Stomach smooth muscle (tissue), 2 donors: ENCODE measurements around the gene MYO1A.
"Not testable (repeated sequence)": the region's sequence is repeated elsewhere in the genome, so short reads cannot be mapped to it uniquely, and the experiment has no call there.

Experiments
- H3K27ac ChIP-seq: one replicate; pipeline ENCODE4 v1.7.0; 2013; ENCODE audit warnings: mild to moderate bottlenecking, low read length, inconsistent platforms
- H3K27me3 ChIP-seq, 2 donors: one replicate each; pipeline ENCODE4 v1.7.0; 2013; ENCODE audit warnings: low read length in 2 of 2; ENCODE audit not compliant: insufficient read depth in 2 of 2, control insufficient read depth in 1 of 2
- H3K36me3 ChIP-seq, 2 donors: one replicate each; pipeline ENCODE4 v1.7.0; 2013; ENCODE audit warnings: low read length in 2 of 2; ENCODE audit not compliant: control insufficient read depth in 2 of 2, insufficient read depth in 2 of 2
- H3K4me1 ChIP-seq: one replicate; pipeline ENCODE4 v1.7.0; 2013; ENCODE audit warnings: low read length; ENCODE audit not compliant: control insufficient read depth, insufficient read depth
- H3K4me3 ChIP-seq, 2 donors: one replicate each; pipeline ENCODE4 v1.7.0; 2013; ENCODE audit warnings: low read length in 2 of 2
- H3K9ac ChIP-seq, 2 donors: one replicate each; pipeline ENCODE4 v1.7.0; 2013; ENCODE audit warnings: low read length in 2 of 2, mild to moderate bottlenecking in 1 of 2
- H3K9me3 ChIP-seq, 2 donors: one replicate each; pipeline ENCODE4 v1.7.0; 2013; ENCODE audit warnings: low read length in 2 of 2; ENCODE audit not compliant: control insufficient read depth in 2 of 2
- donor health status: healthy.
- donor health status: Pancreatic carcinoma.

Gene MYO1A

DNA sequence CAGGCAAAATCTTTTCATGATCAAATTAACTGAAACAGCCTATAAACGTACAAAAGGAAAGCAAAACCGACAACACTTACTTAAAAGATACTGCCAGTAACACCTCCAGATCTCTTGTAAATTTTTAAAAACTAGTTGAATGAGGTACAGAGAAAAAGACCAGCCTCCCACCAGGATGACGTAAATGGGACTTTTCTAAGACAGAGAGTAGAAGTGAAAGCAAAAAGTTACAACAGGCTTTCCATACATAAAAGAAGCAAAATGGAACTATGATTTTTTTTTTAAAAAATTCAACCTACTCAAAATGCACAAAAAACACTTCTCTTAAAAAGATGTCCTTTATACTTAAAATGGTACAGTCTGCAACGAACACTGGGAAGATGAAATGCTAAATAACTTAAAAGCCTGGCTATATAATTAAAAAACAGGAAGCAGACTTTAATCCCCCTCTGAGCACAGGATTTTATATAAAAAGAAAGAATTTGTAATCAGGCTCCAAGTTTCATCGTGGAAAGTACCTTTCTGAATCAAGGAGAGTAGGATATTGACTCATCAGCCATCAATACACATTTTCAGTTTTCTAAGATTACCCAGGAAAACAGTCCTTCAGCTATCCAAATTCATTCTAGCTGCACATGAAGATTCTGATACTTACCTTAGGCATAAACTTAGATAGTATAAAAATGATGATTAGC, 14.2 kb upstream of the MYO1A start:
- H3K27ac ChIP-seq = no peak overlapping the region
- no peaks in the 10 kb centered on the region for H3K4me1 ChIP-seq
- peaks cover 7 to 20% of the 10 kb centered on the region in 2 donors for H3K36me3 ChIP-seq
- H3K4me3 ChIP-seq = no peak overlapping the region
- H3K27me3 ChIP-seq = no peaks in the 10 kb centered on the region
- peak overlapping the region in 1 of 2 donors; percentile 14 for H3K9ac ChIP-seq
- no peaks in the 10 kb centered on the region for H3K9me3 ChIP-seq

DNA sequence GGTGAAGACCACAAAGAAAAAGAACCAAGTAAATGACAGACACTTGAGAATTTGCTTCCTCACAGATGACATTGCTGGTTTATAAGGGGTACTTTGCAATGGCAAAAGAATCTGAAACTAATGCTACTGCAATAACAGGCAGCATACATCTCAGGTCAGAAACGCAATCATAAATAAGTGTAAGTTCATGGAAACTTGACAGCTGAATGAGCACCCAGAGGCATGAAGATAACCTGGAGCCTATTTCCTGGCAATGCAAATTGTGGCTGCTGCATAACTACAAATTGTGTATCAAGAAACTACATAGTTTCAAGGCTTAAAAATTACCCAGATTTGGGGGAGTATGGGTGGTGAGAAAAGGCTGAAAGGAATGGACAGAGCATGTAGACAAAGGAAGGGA, 8.5 kb upstream of the MYO1A start:
- Histone ChIP-seq H3K27me3 (no peaks in the 10 kb centered on the region), H3K4me1 (peaks cover 14% of the 10 kb centered on the region), H3K27ac (peak overlapping the region; percentile 89), H3K9me3 (no peaks in the 10 kb centered on the region), H3K36me3 (peaks cover 7 to 11% of the 10 kb centered on the region in 2 donors), H3K4me3 (no peak overlapping the region), H3K9ac (no peak overlapping the region)

DNA sequence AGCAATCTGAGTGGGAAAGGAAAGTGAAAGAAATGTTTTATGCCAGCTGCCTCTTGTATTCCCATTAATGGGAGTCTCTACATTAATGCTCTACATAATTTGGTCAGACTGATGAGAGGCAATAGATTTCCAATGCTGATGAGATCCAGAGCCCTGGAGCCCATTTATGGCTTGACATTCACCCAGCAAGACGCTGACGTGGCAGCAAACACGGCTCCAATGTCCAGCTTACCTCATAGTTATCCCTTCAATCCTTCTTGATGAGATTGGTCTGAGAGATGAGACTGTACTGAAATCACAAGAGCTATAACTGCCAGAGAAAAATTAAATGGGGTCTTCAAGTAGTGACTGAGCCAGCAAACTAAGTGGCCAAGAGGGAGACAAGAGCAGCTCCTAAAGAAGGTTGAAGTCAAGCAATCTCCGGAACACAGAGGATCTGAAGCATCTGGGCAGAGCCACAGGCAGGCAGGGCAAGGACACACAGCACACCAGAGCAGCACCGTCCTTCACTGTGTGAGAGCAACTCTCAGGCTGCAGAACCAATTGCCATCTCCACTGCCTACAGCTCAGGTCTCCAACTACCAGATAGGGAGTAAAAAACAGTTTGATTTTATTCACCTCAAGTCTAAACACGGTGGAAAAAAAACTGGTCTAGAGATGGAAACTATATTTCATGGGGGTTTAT, 7.3 kb upstream of the MYO1A start:
- peak overlapping the region; percentile 89 for H3K27ac ChIP-seq
- peak overlapping the region; percentile 23 to 52 for H3K9ac ChIP-seq
- no peaks in the 10 kb centered on the region for H3K27me3 ChIP-seq
- peaks cover 7 to 8% of the 10 kb centered on the region in 2 donors for H3K36me3 ChIP-seq
- peaks cover 14% of the 10 kb centered on the region for H3K4me1 ChIP-seq
- no peaks in the 10 kb centered on the region for H3K9me3 ChIP-seq
- H3K4me3 ChIP-seq = peak overlapping the region in 1 of 2 donors; percentile 58

DNA sequence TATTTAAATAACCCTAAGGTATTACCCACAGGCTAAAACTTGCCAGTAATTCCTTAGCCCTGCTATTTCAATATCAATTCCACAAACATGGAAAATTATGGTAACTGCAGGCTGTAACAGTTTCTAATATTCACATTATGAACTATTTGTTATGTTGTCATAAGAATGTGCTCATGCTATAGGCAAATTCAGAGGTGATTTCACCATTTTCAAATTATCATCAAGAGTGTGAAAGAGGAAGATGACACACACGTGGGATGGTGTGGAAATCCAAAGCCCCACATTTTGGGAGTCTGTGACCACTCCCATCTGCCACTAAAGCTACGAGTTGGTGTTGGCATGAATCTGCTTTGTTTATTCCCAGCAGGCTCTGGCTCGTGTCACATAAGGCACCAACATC, 5.9 kb upstream of the MYO1A start:
- no peaks in the 10 kb centered on the region for H3K27me3 ChIP-seq
- peak overlapping the region; percentile 89 for H3K27ac ChIP-seq
- H3K4me1 ChIP-seq = peaks cover 21% of the 10 kb centered on the region
- H3K36me3 ChIP-seq = peaks cover 7 to 8% of the 10 kb centered on the region in 2 donors
- H3K9me3 ChIP-seq = no peaks in the 10 kb centered on the region
- no peak overlapping the region for H3K9ac ChIP-seq
- H3K4me3 ChIP-seq = no peak overlapping the region

DNA sequence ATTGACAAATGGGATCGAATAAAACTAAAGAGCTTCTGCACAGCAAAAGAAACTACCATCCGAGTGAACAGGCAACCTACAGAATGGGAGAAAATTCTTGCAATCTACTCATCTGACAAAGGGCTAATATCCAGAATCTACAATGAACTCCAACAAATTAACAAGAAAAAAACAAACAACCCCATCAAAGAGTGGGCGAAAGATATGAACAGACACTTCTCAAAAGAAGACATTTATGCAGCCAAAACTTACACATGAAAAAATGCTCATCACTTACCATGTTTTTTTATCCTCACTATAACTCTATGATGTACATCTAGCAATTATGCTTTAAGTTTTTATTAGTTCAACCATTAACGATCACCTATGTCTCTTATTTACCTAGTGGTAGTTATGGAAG, 4.0 kb upstream of the MYO1A start:
- not testable (repeated sequence) for H3K27me3 ChIP-seq, H3K36me3 ChIP-seq, H3K9ac ChIP-seq, H3K4me3 ChIP-seq, H3K9me3 ChIP-seq, H3K27ac ChIP-seq
- H3K4me1 ChIP-seq = peaks cover 24% of the 10 kb centered on the region

DNA sequence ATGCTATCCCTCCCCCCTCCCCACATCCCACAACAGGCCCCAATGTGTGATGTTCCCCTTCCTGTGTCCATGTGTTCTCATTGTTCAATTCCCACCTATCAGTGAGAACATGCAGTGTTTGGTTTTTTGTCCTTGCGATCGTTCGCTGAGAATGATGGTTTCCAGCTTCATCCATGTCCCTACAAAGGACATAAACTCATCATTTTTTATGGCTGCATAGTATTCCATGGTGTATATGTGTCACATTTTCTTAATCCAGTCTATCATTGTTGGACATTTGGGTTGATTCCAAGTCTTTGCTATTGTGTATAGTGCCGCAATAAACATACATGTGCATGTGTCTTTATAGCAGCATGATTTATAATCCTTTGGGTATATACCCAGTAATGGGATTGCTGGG, 3.2 kb upstream of the MYO1A start:
- H3K36me3 ChIP-seq, H3K9ac ChIP-seq, H3K27me3 ChIP-seq, H3K27ac ChIP-seq, H3K9me3 ChIP-seq, H3K4me3 ChIP-seq: not testable (repeated sequence)
- peaks cover 24% of the 10 kb centered on the region for H3K4me1 ChIP-seq

DNA sequence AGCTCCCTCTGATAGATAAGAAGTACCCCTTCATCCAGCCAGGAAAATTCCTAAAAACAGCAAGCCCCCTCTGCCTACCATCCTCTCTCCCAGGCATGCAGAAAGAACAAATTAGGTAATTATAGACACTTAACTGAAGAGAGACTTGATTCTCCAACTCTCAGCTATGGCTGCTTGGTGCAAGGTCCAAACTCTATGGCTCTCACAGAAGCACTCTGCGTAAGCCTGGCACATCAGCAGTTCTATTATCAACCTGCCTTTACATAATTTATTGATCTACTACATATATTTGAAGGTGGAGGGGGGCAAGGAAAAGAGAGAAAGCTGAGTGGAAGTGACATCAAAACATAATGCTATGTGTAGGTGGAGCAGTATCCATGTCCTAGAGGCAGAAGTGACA, 1.1 kb upstream of the MYO1A start:
- H3K27me3 ChIP-seq = no peaks in the 10 kb centered on the region

DNA sequence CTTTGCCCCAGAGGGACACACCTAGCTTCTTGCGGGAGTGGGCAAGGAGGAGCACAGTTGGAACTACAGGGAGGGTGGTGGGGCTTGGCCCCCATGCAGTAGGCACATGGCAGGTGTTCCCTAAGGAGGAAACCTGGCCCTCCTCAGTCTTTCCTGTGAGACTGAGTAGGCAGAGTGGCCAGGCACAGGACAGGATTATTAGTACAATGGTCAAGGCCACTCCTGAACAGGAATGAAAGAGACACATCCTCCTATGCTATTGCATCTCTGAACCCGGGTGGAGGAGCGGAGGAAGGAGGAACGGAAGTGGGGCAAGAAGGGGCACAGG, 846 bp downstream of the MYO1A start:
- Histone ChIP-seq H3K4me3 (peak overlapping the region in 1 of 2 donors; percentile 3), H3K9ac (no peak overlapping the region), H3K27ac (no peak overlapping the region)

More for the DNA sequence above, 1.1 kb upstream of the MYO1A start:
- H3K4me1 ChIP-seq = peaks cover 11% of the 10 kb centered on the region
- H3K9me3 ChIP-seq = no peaks in the 10 kb centered on the region
- no peak overlapping the region for H3K27ac ChIP-seq
- H3K4me3 ChIP-seq = no peak overlapping the region
- no peak overlapping the region for H3K9ac ChIP-seq
- no peaks in the 10 kb centered on the region for H3K36me3 ChIP-seq

DNA sequence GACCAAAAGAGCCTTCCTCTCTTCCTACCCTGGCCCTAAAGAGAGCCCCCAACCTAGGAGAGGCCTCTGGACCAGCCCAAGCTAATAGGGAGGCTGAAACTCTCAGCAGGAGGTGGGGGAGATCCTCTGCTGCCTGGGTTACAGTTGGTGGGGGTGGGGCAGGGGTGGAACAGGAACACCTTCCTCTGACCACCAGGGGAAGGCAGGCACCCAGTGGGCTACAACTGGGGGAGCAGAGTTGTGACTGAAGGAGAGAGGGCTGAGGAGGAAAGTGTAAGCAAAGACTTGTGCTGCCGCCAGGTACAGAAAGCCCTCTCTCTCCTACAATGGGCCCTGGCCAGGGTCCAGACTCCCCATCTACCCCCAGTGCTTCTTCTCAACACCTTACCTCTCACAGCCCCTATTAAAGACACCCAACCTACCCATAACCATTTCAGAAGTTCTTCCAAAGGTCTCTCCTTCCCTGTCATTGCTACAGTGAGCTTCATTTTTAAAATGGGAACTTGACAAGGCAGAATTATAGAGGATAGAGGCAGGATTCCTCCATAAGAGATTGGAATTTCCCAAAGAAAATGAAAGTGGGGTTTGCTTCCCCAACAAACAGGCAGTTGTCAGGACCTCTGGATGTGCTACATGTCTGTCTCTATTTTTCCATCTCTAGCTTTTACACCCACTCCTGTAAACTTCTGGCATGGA, 1.4 kb downstream of the MYO1A start:
- no peak overlapping the region for H3K4me3 ChIP-seq
- peaks cover 9% of the 10 kb centered on the region for H3K4me1 ChIP-seq
- no peaks in the 10 kb centered on the region for H3K27me3 ChIP-seq
- no peaks in the 10 kb centered on the region for H3K9me3 ChIP-seq
- H3K36me3 ChIP-seq = no peaks in the 10 kb centered on the region
- no peak overlapping the region for H3K27ac ChIP-seq
- no peak overlapping the region for H3K9ac ChIP-seq

More for the DNA sequence above, 846 bp downstream of the MYO1A start:
- H3K4me1 ChIP-seq = peaks cover 9% of the 10 kb centered on the region
- H3K9me3 ChIP-seq = no peaks in the 10 kb centered on the region
- H3K27me3 ChIP-seq = no peaks in the 10 kb centered on the region
- H3K36me3 ChIP-seq = no peaks in the 10 kb centered on the region

DNA sequence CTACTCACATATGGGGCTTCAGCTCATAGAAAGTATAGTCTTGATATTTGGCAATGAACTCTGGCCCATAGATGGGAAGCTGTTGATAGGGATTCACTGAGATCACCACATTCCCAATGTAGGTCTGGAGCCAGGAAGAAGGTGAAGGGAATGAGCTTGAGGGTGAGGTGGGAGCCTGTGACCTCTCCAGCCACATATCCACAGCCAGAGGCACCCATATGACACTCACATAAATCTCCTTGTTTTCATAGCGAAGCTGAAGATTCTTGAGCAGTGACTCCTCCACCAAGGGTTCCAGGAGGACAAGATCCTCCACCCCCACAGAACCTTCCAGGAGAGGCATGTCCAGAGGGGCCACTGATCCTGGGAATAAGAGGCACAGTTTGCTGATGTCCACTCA, 1.9 kb downstream of the MYO1A start:
- Histone ChIP-seq H3K9ac (no peak overlapping the region), H3K36me3 (no peaks in the 10 kb centered on the region), H3K4me1 (peaks cover 9% of the 10 kb centered on the region), H3K4me3 (no peak overlapping the region), H3K27me3 (no peaks in the 10 kb centered on the region), H3K27ac (no peak overlapping the region), H3K9me3 (no peaks in the 10 kb centered on the region)
